ENCODE measurements around the gene CCNQ.

CCNQ gene

DNA sequence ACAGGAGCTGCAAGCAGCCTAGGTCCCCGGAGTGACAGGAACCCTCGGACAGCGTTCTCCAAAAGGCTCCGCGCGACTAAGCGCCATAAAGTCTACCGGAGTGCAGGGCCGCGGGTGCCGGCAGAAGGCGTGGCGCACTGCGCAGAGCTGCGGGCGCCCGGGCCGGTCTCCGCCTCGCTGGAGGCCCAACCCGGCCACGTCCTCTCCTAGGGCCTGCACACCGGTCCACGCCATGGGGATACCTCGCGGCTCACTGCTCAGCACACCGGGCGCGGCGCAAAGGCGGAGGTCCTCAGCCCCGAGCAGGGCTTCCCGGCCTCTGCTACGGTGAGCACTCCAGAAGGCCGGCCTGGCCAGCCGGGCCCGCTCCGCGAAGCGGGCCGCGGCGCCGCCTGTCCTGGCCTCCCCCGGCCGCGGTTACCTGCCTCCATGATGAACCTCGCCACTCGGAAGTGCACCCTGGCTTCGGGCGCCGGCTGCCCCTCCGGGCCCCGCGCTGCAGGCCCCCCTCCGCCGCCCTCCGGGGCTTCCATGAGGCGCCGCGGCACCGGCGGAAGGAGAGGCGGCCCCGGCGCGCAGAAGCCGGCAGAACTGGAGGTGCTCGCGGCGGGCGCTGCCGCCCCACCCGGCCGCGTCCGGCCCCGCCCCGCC, at the start of gene CCNQ:
TSS of gene CCNQ (minus strand) at position 599 of the 651 bp plus-strand sequence. CDS start at position 533, 66 bp downstream.
- Histone ChIP-seq H3K27ac (ENCODE audit: low read depth, low read length) (no peak within 1 kb of the TSS), H3K36me3 (ENCODE audit: control insufficient read depth in 1 of 2, insufficient read depth in 2 of 2, low read length in 2 of 2) (peaks cover under 1 to 12% of the 10 kb centered on the region in 2 donors), H3K9ac (ENCODE audit: low read depth in 1 of 2, low read length in 2 of 2) (peak within 1 kb of the TSS; percentile 63), H3K4me1 (ENCODE audit: control insufficient read depth in 1 of 2, insufficient read depth in 2 of 2, low read length in 2 of 2) (peaks cover 11 to 14% of the 10 kb centered on the region in 2 donors), H3K9me3 (ENCODE audit: control insufficient read depth in 1 of 2, low read length in 2 of 2) (no peaks in the 10 kb centered on the region), H3K4me3 (ENCODE audit: low read depth in 1 of 2, low read length in 2 of 2) (peak within 1 kb of the TSS; percentile 76 to 79), H3K27me3 (ENCODE audit: control insufficient read depth in 1 of 2, insufficient read depth in 2 of 2, low read length in 2 of 2) (no peaks in the 10 kb centered on the region)

DNA sequence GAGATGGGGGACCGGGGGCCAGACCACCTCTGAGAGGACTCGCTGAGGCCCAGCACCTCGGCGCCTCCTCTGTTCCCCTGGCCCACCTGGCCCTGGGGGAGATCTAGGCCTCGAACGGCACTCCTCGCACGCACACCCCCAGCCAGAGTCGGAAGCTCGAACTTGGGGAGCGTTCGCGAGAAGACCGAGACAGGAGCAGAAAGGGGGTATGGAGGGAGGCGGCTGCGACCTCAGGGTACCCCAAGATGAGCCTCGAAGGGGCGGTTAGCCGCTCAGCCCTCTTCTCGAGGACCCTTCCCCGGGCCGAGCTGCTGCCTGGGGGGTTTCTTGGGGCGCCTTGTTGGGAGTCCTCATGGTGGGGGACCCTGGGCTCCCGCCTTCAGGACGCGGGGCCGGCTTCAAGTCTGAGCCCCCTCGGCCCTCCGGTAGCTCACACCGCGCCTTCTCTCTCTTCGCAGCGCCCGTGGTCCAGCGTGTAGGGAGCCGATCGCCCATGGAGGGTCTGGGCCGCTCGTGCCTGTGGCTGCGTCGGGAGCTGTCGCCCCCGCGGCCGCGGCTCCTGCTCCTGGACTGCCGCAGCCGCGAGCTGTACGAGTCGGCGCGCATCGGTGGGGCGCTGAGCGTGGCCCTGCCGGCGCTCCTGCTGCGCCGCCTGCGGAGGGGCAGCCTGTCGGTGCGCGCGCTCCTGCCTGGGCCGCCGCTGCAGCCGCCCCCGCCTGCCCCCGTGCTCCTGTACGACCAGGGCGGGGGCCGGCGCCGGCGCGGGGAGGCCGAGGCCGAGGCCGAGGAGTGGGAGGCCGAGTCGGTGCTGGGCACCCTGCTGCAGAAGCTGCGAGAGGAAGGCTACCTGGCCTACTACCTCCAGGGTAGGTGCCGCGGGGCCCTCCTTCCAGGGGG, 48.8 kb upstream of the CCNQ start:
- no peak overlapping the region for H3K4me3 ChIP-seq (ENCODE audit: low read depth in 1 of 2, low read length in 2 of 2)
- no peaks in the 10 kb centered on the region for H3K36me3 ChIP-seq (ENCODE audit: control insufficient read depth in 1 of 2, insufficient read depth in 2 of 2, low read length in 2 of 2)
- no peaks in the 10 kb centered on the region for H3K4me1 ChIP-seq (ENCODE audit: control insufficient read depth in 1 of 2, insufficient read depth in 2 of 2, low read length in 2 of 2)
- H3K9me3 ChIP-seq (ENCODE audit: control insufficient read depth in 1 of 2, low read length in 2 of 2), result no peaks in the 10 kb centered on the region
- H3K27me3 ChIP-seq (ENCODE audit: control insufficient read depth in 1 of 2, insufficient read depth in 2 of 2, low read length in 2 of 2), result peaks cover 17 to 51% of the 10 kb centered on the region in 2 donors
- no peak overlapping the region for H3K9ac ChIP-seq (ENCODE audit: low read depth in 1 of 2, low read length in 2 of 2)
- H3K27ac ChIP-seq (ENCODE audit: low read depth, low read length), result no peak overlapping the region

DNA sequence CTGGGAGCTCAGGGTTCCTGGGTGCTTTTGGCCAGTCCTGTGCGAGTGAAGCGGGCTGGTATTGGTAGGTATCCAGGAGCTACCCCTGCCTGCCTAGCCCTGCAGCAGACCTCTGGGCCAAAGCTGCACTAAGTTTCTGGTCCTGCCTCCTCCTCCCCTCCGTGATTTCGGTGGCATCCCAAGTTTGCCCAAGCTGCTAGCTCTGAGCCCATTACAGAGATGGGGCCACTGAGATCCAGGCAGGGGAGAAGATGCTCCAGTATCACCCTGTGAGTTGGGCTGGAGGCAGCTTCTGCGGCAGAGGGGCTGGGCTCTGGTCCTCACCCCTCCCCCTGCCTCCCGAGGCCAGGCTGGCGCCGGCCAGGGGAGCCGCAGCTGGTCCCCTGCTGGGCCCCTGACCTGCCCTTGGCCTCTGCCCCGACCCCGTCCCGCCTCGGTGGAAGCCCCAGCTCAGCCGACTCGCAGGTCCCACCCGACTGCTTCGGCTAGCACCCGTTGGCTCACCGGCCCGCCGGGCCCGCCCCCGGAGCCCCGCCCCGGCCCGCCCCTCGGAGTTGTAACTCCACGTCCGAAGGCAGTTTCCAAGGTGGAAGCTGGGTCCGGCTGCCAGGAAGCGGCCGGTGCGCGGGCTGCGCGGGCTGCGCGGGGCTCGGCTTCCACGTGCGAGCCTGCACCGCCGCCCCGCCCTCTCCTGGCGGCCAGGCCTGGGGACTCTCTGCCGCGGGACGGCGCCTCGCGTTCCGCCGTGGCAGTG, 47.9 kb upstream of the CCNQ start, which contains the start of gene DUSP9:
TSS of gene DUSP9 (plus strand) at position 584 of the 754 bp plus-strand sequence. CDS start 751 bp downstream, outside the sequence.
- H3K4me3 ChIP-seq (ENCODE audit: low read depth in 1 of 2, low read length in 2 of 2), result no peak within 1 kb of the TSS

DNA sequence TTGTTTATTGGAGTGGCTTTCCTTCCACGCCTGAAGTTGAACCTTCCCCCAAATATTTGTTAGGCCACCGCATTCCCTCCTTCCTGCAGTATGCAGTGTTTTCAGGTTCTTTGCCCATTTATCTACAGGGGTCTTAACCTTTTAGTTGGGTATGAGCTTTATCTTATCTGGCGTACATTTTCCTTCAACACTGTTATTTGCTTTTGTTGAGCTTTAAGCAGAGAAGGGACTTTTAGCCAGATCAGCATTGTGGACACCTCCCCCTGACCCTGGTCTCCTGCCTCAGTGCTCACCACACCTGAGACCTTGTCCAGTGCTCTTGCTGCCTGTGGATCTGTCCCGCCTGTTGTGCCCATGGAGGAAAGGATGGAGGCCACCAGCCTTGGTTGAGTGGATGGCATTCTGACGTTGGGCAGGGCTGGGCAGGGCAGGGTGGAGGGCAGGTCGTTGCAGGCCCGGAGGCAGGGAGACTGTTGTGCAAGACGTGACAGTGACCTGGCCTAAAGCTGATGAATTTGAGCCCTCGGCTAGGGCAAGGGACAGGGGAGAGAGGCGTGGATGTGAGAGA, 47.1 kb upstream of the CCNQ start:
- no peak overlapping the region for H3K9ac ChIP-seq (ENCODE audit: low read depth in 1 of 2, low read length in 2 of 2)
- H3K4me1 ChIP-seq (ENCODE audit: control insufficient read depth in 1 of 2, insufficient read depth in 2 of 2, low read length in 2 of 2), result no peaks in the 10 kb centered on the region
- no peaks in the 10 kb centered on the region for H3K36me3 ChIP-seq (ENCODE audit: control insufficient read depth in 1 of 2, insufficient read depth in 2 of 2, low read length in 2 of 2)
- no peak overlapping the region for H3K27ac ChIP-seq (ENCODE audit: low read depth, low read length)
- no peaks in the 10 kb centered on the region for H3K9me3 ChIP-seq (ENCODE audit: control insufficient read depth in 1 of 2, low read length in 2 of 2)
- no peak overlapping the region for H3K4me3 ChIP-seq (ENCODE audit: low read depth in 1 of 2, low read length in 2 of 2)
- H3K27me3 ChIP-seq (ENCODE audit: control insufficient read depth in 1 of 2, insufficient read depth in 2 of 2, low read length in 2 of 2), result peaks cover 23 to 58% of the 10 kb centered on the region in 2 donors

More for the DNA sequence above, 47.9 kb upstream of the CCNQ start, which contains the start of gene DUSP9:
- no peaks in the 10 kb centered on the region for H3K9me3 ChIP-seq (ENCODE audit: control insufficient read depth in 1 of 2, low read length in 2 of 2)
- H3K27ac ChIP-seq (ENCODE audit: low read depth, low read length), result no peak within 1 kb of the TSS
- no peaks in the 10 kb centered on the region for H3K4me1 ChIP-seq (ENCODE audit: control insufficient read depth in 1 of 2, insufficient read depth in 2 of 2, low read length in 2 of 2)
- no peak within 1 kb of the TSS for H3K9ac ChIP-seq (ENCODE audit: low read depth in 1 of 2, low read length in 2 of 2)
- H3K36me3 ChIP-seq (ENCODE audit: control insufficient read depth in 1 of 2, insufficient read depth in 2 of 2, low read length in 2 of 2), result no peaks in the 10 kb centered on the region
- H3K27me3 ChIP-seq (ENCODE audit: control insufficient read depth in 1 of 2, insufficient read depth in 2 of 2, low read length in 2 of 2), result peaks cover 18 to 53% of the 10 kb centered on the region in 2 donors

DNA sequence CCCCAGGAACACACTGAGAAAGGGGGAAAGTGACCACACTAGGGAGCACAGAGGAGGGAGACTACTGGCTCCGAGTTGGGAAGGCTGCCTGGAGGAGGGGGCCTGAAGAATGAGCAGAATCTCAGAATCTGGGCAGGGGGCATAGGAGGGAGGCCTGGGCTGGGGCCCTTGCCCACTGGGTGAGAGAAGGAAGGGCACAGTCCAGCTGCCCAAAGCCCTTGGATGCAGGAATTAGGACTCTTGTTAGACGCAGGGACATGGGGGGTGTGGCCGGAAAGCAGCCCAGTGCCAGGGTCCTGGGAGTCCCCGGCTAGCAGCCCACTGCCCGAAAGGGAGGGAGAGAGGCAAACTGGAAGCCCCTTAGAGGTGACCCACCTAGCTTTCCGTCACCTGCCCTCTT, 46.2 kb upstream of the CCNQ start:
- Histone ChIP-seq H3K4me1 (ENCODE audit: control insufficient read depth in 1 of 2, insufficient read depth in 2 of 2, low read length in 2 of 2) (no peaks in the 10 kb centered on the region), H3K36me3 (ENCODE audit: control insufficient read depth in 1 of 2, insufficient read depth in 2 of 2, low read length in 2 of 2) (no peaks in the 10 kb centered on the region), H3K27ac (ENCODE audit: low read depth, low read length) (no peak overlapping the region), H3K9ac (ENCODE audit: low read depth in 1 of 2, low read length in 2 of 2) (no peak overlapping the region), H3K27me3 (ENCODE audit: control insufficient read depth in 1 of 2, insufficient read depth in 2 of 2, low read length in 2 of 2) (peaks cover 25 to 58% of the 10 kb centered on the region in 2 donors), H3K9me3 (ENCODE audit: control insufficient read depth in 1 of 2, low read length in 2 of 2) (no peaks in the 10 kb centered on the region), H3K4me3 (ENCODE audit: low read depth in 1 of 2, low read length in 2 of 2) (no peak overlapping the region)

DNA sequence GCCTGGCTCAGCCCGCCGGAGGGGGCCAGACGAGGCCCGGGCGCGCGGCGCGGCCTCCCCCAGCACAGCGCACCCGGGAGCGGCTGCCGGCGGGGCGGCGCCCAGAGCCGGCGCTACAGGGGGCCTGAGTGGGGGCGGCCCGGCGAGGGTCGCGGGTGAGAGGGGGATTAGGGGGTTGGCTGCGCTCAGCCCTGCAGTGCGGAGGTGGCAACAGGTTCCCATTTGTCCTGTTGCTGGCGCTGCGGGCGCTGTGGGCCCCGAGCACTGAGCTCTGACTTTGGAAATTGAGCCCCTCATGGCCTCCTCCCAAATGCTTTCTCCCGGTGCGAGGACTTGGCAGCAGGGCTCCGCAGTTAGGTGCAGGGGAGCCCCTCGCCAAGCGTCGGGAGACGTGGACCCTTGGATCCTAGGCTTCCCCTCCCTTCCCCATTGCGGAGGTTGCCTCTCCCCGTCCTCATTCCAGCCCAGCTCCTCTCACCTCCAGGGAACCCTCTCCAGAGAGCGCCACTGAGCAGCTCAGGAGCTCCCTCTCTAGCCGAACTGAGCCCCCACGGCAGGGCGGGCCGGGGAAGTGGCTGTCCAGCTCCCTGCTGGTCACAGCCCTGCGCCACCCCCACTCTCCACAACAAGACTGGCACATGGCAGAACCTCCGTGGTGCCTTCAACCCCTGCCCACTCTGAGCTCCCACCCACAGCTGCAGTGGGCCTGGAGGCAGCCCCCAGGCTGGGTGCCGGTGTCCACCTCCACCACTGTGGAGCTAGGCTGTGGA, 45.6 kb upstream of the CCNQ start:
- Histone ChIP-seq H3K36me3 (ENCODE audit: control insufficient read depth in 1 of 2, insufficient read depth in 2 of 2, low read length in 2 of 2) (no peaks in the 10 kb centered on the region), H3K4me1 (ENCODE audit: control insufficient read depth in 1 of 2, insufficient read depth in 2 of 2, low read length in 2 of 2) (no peaks in the 10 kb centered on the region), H3K9ac (ENCODE audit: low read depth in 1 of 2, low read length in 2 of 2) (no peak overlapping the region), H3K27ac (ENCODE audit: low read depth, low read length) (no peak overlapping the region), H3K4me3 (ENCODE audit: low read depth in 1 of 2, low read length in 2 of 2) (no peak overlapping the region), H3K27me3 (ENCODE audit: control insufficient read depth in 1 of 2, insufficient read depth in 2 of 2, low read length in 2 of 2) (peaks cover 25 to 58% of the 10 kb centered on the region in 2 donors), H3K9me3 (ENCODE audit: control insufficient read depth in 1 of 2, low read length in 2 of 2) (no peaks in the 10 kb centered on the region)

DNA sequence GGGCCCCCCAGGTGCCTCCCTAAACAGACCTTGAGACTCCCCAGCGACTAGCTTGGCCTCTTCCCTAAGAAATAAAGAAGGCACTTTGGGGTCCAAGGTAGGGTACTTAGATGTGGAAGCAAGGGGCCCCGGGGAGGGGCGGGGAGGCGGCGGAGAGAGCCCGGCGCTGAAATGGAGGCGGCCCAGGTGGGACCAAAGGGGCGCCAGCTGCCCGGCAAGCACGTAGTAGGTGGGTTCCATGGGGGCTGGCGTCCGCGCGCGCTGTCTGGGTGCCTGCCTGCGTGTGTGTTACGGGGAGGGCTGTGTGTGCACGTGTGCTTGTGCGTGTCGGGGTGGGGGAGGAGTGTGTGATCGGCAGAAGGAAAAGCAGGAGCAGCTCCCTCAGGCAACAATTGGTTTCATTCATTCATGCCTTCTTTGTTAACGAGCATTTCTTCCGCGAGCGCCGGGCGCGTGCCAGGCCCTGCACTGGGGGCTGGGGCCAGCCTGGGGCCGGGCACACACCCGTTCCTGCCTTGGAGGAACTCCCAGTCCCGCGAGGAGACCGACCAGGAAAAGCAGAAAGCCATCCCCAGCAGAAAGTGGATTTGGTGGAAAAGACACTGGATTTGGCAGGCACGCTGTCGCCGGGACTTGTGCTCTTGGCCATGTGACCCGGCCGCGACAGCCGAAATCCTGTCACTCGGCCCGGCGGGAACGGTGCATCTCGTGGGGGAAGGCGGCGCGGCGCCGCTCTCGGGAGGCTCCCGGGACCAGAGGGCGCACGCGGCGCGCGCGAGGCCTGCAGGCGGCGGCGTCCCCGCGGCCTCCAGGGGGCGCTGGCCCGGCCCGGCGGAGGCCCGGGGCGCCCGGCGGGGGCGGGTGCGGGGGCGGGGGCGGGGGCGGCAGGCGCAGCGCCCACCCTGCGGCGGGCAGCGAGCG, 44.8 kb upstream of the CCNQ start:
- Histone ChIP-seq H3K4me3 (ENCODE audit: low read depth in 1 of 2, low read length in 2 of 2) (peak overlapping the region in 1 of 2 donors; percentile 22), H3K9ac (ENCODE audit: low read depth in 1 of 2, low read length in 2 of 2) (no peak overlapping the region)

DNA sequence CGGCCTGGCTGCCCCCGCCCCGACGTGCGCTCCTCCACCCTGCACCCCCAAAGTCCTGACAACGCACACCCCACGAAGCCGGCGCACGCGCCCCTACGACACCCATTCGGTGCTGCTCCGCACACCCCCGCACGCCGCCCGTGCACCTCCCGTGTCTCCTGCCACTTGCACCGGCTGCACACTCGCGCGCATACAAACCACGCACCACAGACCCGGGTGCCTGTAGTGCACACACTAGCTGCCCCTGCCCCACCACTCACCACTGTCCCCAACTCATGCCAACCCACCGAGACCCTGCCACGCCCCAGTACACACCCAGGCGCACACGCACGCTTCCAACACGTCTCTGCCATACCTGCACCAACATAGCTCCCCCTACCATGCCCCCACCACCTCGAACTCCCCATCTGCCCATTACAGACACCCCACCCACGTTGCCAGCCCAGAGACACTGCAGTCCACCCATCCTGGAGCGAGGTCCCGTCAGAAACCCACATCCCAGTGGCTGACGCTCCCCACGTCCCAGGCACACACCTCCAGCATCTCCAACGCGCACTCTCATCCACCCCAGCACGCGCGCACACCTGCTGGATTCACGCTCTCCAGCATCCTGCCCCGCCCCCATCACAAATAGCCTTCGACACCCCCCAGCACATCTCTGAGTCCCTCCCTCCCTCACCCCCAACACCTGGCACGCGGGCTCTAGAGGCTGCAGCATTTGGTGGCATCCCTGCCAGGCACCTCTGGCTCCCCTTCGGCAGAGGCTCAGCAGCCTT, 43.9 kb upstream of the CCNQ start:
- Histone ChIP-seq H3K27ac (ENCODE audit: low read depth, low read length) (no peak overlapping the region), H3K36me3 (ENCODE audit: control insufficient read depth in 1 of 2, insufficient read depth in 2 of 2, low read length in 2 of 2) (no peaks in the 10 kb centered on the region), H3K9me3 (ENCODE audit: control insufficient read depth in 1 of 2, low read length in 2 of 2) (no peaks in the 10 kb centered on the region), H3K27me3 (ENCODE audit: control insufficient read depth in 1 of 2, insufficient read depth in 2 of 2, low read length in 2 of 2) (peaks cover 25 to 45% of the 10 kb centered on the region in 2 donors), H3K9ac (ENCODE audit: low read depth in 1 of 2, low read length in 2 of 2) (no peak overlapping the region), H3K4me1 (ENCODE audit: control insufficient read depth in 1 of 2, insufficient read depth in 2 of 2, low read length in 2 of 2) (no peaks in the 10 kb centered on the region), H3K4me3 (ENCODE audit: low read depth in 1 of 2, low read length in 2 of 2) (no peak overlapping the region)

More for the DNA sequence above, 44.8 kb upstream of the CCNQ start:
- peaks cover 25 to 53% of the 10 kb centered on the region in 2 donors for H3K27me3 ChIP-seq (ENCODE audit: control insufficient read depth in 1 of 2, insufficient read depth in 2 of 2, low read length in 2 of 2)
- H3K36me3 ChIP-seq (ENCODE audit: control insufficient read depth in 1 of 2, insufficient read depth in 2 of 2, low read length in 2 of 2), result no peaks in the 10 kb centered on the region
- H3K9me3 ChIP-seq (ENCODE audit: control insufficient read depth in 1 of 2, low read length in 2 of 2), result no peaks in the 10 kb centered on the region
- H3K27ac ChIP-seq (ENCODE audit: low read depth, low read length), result no peak overlapping the region
- H3K4me1 ChIP-seq (ENCODE audit: control insufficient read depth in 1 of 2, insufficient read depth in 2 of 2, low read length in 2 of 2), result no peaks in the 10 kb centered on the region
